HG02571 (cell line): ENCODE data around the gene NEURL1.

Experiments used
- ATAC-seq: cut with Tn5 transposase; IDR thresholded peaks from one replicate; pipeline ENCODE4 v1.9.1; 2021; ENCODE audit warnings: mild to moderate bottlenecking, moderate library complexity; ENCODE audit not compliant: unreplicated experiment

Gene NEURL1

GRCh38 chr10:103578782-103579382, 85.4 kb downstream of the NEURL1 start:
- ATAC-seq: no peak

DNA sequence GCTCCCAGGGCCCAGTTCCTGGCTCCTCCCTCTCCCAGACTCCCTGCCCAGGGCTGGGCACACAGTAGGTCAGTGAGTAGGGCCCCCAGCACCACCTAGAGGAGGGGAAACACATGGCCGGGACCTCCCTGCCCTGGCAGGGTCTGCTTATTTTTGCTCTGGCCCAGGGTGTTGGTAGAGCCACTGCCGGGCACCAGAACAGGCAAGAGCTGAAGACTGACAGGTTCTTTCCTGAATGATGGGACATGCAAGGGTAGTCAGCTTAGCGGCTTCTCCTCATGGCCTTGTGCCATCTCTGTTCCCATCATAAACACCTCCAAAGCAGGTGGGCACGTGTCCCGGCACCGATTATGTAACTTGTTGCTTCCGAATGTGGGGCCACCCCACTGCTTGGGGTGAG, 86.5 kb downstream of the NEURL1 start:
- no peak for ATAC-seq

GRCh38 chr10:103580430-103580829, 86.9 kb downstream of the NEURL1 start:
- no peak for ATAC-seq

- no peak for ATAC-seq
Observed at GRCh38 chr10:103581499-103581898, 88.0 kb downstream of the NEURL1 start.

- no peak for ATAC-seq
Observed at GRCh38 chr10:103582331-103583123, 89.0 kb downstream of the NEURL1 start.

DNA sequence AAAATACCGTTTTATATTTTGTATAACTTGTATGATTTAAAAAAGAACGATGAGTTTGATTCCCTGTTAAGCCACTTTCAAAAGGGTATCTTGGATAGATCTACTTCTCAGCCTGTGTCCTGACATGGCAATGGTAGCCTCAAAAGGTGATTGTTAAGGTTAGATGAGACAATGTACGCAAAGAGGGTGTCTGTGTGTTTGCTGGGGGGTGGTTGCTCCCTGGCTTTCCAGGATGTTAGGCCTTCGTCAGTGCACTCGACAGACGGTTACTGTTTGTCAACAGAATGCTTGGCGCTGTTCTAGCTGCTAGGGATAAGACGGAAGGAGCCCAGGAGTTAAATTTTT, 90.3 kb downstream of the NEURL1 start:
- ATAC-seq: no peak

DNA sequence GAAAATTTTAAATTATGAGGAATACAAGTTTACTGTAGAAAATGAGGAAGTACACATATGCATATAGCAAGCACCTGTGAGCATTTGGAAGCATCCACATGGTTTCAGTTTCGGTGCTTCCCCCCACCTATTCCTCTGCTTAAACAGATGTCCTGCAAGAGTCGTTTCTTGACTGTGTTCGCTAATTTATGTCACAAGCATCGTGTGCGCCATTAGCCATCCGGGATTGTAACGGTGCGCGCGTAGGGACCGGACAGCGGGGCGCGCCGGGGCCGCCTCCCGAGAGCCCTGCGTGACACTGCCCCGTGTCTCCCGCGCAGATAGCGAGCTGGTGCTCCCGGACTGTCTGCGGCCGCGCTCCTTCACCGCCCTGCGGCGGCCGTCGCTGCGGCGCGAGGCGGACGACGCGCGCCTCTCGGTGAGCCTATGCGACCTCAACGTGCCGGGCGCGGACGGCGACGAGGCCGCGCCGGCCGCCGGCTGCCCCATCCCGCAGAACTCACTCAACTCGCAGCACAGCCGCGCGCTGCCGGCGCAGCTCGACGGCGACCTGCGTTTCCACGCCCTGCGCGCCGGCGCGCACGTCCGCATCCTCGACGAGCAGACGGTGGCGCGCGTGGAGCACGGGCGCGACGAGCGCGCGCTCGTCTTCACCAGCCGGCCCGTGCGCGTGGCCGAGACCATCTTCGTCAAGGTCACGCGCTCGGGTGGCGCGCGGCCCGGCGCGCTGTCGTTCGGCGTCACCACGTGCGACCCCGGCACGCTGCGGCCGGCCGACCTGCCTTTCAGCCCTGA, 90.9 kb downstream of the NEURL1 start:
- no peak for ATAC-seq

- ATAC-seq: no peak
Observed at GRCh38 chr10:103585011-103585405, 91.5 kb downstream of the NEURL1 start.

DNA sequence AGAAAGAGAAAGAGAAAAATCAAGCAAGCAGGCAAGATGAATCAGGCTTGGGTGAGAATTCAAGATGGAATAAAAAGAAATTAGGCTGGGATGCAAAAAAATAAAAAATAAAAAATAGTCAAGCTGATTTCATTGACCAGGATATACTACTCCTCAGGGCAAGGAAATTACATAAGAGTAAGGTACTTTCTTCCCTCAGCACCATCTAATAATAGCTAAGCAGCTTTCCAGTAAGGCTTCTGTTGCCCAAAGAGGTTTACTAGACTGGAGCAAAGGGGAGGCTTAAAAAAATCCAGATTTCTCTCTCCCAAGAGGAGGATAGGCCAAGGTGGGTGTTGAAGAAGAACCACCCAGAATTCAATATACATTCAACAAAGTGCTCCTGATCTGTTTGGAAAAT, 93.6 kb downstream of the NEURL1 start:
- no peak for ATAC-seq

DNA sequence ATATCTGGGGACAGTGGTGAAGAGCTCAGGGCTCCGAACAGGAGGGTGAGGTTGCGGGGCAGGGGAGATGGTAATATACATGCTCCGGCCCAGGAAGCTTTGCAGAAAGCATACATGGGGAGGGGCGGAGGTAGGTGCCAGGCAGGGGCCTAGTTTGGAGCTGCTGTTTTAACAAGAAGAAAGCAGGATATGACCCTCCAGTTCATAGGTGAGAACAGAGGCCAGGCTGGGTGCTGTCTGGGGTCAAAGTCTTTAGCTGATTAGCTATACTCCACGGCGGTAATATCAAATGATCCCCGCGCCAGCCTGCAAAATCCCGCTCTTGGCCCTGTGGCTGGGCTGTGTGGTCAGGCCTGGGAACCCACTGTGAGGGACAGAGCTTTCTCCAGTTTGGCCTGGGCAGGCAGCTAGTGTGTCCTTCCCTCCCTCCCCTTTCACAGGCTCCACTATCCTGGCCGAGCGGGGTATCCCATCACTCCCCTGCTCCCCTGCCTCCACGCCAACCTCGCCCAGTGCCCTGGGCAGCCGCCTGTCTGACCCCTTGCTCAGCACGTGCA, 95.6 kb downstream of the NEURL1 start:
- no peak for ATAC-seq

DNA sequence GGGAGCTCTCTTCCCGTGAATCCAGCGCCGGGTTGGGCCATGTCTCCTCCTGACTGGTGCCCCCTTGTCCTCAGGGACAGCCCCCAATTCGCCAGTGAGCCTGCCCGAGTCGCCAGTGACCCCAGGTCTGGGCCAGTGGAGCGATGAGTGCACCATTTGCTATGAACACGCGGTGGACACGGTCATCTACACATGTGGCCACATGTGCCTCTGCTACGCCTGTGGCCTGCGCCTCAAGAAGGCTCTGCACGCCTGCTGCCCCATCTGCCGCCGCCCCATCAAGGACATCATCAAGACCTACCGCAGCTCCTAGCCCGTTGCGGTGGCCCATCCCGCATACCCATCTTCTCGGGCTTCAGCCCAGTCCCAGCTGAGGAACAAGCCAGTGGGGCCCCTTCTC, 96.6 kb downstream of the NEURL1 start:
- ATAC-seq: no peak

GRCh38 chr10:103590744-103591291, 97.3 kb downstream of the NEURL1 start:
- ATAC-seq: no peak

GRCh38 chr10:103592186-103593021, 98.9 kb downstream of the NEURL1 start:
- no peak for ATAC-seq

DNA sequence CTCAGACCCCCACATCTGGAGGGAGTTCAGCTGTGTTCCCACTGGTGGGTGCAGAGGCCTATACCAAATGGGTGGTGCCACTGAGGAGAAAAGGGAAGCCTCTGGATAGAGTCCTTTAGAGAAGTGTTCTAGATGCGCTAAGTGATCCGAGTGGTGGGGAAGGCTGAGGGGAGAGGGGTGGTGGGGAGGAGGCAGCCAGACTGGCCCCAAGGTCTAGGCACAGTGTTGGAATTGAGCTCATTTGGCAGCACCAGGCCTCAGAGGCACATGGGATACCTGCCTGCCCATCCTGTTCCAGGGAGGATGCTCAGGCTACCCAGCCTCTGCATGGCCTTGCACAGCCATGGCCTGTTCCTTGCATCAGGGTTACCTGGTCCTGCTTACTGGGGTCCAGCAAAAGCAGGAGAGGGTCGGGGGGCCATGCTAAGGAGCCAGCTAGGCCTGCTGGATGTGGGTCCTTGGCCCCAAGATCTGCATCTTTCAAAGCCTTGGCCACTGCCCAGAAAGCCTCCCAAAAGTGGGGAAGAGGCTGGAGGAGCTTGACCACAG, 99.6 kb downstream of the NEURL1 start:
- no peak for ATAC-seq

DNA sequence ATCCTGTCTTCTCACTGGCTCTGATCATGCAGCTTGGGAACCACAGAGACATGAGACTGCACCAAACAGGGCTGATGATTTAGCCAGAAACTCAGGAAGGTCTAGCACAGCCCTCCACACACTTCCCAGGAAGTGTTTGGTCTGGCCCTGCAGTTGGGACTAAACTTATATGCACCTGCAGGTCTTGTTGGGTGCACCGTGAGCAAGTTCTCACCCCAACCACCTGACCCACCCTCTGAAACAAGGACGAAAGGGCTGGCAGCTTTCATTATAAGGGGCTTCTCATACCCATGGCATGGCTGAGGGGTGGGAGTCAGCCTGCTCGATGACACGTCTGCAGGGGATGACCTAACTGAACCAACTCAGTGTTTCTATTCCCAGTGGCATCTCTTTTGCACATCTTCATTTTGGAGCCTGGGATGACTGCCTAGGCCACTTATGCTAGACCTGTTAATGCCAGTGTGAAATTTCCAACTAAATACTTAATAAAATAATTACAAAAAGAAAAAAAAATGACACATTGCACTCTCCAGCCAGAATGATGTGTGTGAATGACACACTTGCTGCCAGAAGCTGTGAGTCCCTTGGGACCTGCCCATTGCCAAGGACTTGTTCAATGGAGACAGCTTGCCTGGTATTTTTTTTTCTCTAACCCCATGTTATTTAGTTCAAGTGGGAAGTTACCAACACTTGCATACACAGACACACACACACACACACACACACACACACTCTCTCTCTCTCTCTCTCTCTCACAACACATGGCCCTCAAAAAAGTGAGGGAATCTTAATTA, 102.6 kb downstream of the NEURL1 start:
- no peak for ATAC-seq

DNA sequence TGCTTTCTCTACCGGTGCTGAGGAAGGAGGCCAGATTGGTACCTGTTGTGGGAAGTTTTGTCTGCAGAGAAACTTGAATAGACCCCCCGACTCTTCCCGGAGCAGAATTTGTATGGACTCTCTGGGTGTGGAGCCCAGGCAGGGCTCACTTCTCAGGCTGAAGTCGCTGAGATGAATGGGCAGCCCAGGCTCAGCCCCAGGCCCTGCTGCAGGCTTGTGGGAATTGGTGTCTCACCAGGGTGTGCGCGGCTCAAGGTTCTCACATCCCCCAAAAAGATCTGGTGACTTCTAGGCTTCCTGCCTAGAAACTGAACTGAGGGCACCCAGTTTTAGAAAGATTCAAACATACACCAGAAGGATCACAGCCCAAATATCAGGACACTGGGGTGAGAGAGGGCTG, 103.5 kb downstream of the NEURL1 start:
- no peak for ATAC-seq

DNA sequence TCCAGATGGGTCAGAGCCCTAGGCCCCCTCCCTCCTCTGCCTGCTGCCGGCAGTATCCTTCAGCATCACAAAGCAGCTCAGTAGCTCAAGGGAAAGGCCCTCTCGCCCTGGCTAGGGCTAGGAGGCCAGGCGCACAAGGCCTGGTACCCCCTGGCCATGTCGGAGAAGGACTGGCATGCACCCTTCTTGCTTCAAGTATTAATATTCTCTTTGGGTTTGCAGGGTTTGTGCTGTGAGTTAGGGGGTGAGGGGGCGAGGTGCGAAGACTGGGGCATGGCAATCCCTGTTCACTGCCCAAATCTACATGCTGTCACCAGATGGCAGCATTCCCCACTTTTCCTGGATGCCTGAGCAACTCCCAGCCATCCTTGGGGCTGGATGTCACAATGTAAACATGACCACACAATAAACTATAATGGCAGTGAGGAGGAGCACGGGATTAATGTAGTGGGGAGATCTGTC, 105.2 kb downstream of the NEURL1 start:
- ATAC-seq: no peak

DNA sequence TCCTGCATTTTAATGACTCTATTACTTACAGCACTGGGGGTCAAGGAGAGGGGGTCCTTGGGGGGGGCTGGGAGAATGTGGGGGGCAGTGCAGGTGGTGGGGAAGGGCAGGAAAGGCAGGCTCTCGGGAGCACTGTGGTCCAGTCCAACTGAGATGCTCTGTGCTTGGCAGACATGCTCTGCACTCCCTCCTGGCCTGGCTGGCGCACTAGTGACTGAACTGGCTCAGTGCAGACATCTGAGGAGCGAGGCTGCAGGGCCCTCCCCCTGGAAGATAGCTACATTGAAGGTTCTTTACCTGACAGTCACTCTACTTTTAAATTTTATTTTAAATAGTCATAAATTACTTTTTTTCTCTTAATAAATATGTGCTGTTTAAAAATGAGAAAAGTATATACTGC, 105.7 kb downstream of the NEURL1 start:
- no peak for ATAC-seq

DNA sequence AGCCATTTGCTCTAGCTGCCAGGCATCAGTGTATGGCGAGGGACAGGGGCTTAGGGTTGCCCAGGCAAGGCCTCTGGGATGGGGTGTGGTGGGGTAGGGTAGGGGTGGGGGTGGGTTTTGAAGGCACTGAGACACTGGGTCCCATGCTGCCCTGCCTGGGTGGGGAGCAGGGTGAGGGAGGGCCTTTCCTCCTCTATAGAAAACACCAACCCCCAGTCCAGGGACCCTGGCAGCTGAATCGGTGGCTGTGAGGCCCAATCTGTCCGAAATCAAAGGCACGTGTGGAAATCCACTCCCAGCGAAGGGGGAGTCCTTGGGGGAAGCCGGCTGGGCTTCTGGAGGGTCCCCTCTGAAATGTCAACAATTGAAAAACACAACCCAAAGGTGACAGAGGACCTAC, 106.4 kb downstream of the NEURL1 start:
- ATAC-seq: no peak
